HG02938 (cell line): Measurements from ENCODE around the gene COL23A1.

Experiments used
- ATAC-seq: cut with Tn5 transposase; IDR thresholded peaks from one replicate; pipeline ENCODE4 v1.9.1; 2021; ENCODE audit warnings: mild to moderate bottlenecking, moderate library complexity; ENCODE audit not compliant: unreplicated experiment

COL23A1 gene

GRCh38 chr5:178439493-178440180 is 150.6 kb downstream of the COL23A1 start:
- ATAC-seq: no peak

GRCh38 chr5:178438796-178439195 is 151.4 kb downstream of the COL23A1 start:
- ATAC-seq: no peak

GRCh38 chr5:178437386-178438075 is 152.7 kb downstream of the COL23A1 start:
- no peak for ATAC-seq

- ATAC-seq: no peak
These were observed 153.8 kb downstream of the COL23A1 start for GRCh38 chr5:178436326-178436940.

GRCh38 chr5:178435321-178436238 is 154.6 kb downstream of the COL23A1 start:
- no peak for ATAC-seq

GRCh38 chr5:178434851-178435250 is 155.3 kb downstream of the COL23A1 start:
- ATAC-seq: no peak

- ATAC-seq: no peak
These were observed 156.0 kb downstream of the COL23A1 start for GRCh38 chr5:178434016-178434761.

- ATAC-seq: no peak
These were observed 156.9 kb downstream of the COL23A1 start for GRCh38 chr5:178433273-178433775.

GRCh38 chr5:178432421-178433272 is 157.5 kb downstream of the COL23A1 start:
- ATAC-seq: no peak

GRCh38 chr5:178431782-178432165 is 158.4 kb downstream of the COL23A1 start:
- ATAC-seq: no peak

- ATAC-seq: no peak
These were observed 159.0 kb downstream of the COL23A1 start for GRCh38 chr5:178431063-178431781.

GRCh38 chr5:178430186-178431062 is 159.8 kb downstream of the COL23A1 start:
- ATAC-seq: no peak

GRCh38 chr5:178429491-178430185 is 160.6 kb downstream of the COL23A1 start:
- ATAC-seq: no peak

GRCh38 chr5:178429156-178429468 is 161.1 kb downstream of the COL23A1 start:
- no peak for ATAC-seq

GRCh38 chr5:178428341-178429155 is 161.6 kb downstream of the COL23A1 start:
- ATAC-seq: no peak

- ATAC-seq: no peak
These were observed 162.5 kb downstream of the COL23A1 start for GRCh38 chr5:178427576-178428197.
